ENCODE measurements around the gene BCAT1. TPM values are rescaled to one million over a fixed set of nuclear protein-coding genes. Genes with fewer than 3 reads are reported as not detected.

Gene BCAT1
- total and polyA plus RNA-seq, 2 experiments from 2014 or later = 53.6 to 181 TPM

DNA sequence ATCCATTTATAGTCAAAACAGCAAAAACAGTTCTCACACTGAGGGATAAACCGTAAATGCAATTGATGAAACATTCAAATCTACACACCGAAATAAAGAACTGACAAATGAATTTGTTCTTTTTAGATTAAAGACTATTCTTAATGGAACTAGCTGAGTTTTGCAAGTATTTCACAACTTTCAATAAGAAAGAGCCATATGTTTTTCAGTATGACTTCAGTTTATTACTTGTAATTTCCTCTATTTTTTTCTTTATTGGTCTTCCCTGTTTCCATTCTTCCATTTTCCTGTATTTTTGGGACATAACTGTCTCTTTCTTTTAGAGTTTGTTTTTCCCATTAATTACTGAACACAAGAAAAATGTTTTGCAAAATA, 4.3 kb downstream of the BCAT1 start:
- Histone ChIP-seq H4K20me1 (replicated peaks; ENCODE audit: insufficient read depth) (no peaks in the 10 kb centered on the region), H3K9me2 (ENCODE audit: insufficient read depth) (no peaks in the 10 kb centered on the region), H3F3A (replicated peaks; ENCODE audit: low read depth) (0 out of 2 replicates have a peak, but pooled peaks cover 6% of the 10 kb centered on the region), H3K4me1 (ENCODE audit: insufficient read depth) (peaks cover 53% of the 10 kb centered on the region), H3K27me3 (ENCODE audit: insufficient read depth) (no peaks in the 10 kb centered on the region), H3K79me2 (replicated peaks; ENCODE audit: insufficient read depth) (peaks cover 78% of the 10 kb centered on the region), H3K4me3 (no peak overlapping the region), H3K36me3 (ENCODE audit: insufficient read depth) (peaks cover 5% of the 10 kb centered on the region; the same call in 1 of the 2 replicates), H3K27ac (ENCODE audit: low read depth) (no peak overlapping the region), H3K4me2 (peak overlapping the region; percentile 71; the same call in 1 of the 2 replicates), H2AFZ (no peak overlapping the region)
- Mint-ChIP-seq H3K9me3 (no peaks in the 10 kb centered on the region; the same call in 2 of the 3 replicates), H3K4me3 (peak overlapping the region; percentile 95), H3K27ac (0 out of 2 replicates have a peak overlapping the region, but pooled peaks have one; percentile 51), H3K4me1 (peaks cover 65% of the 10 kb centered on the region), H3K27me3 (ENCODE audit: insufficient read depth, low read depth, poor library complexity) (peaks cover 12% of the 10 kb centered on the region), H3K36me3 (ENCODE audit: low read depth) (peaks cover 62% of the 10 kb centered on the region)
- ATAC-seq (no peak), DNase-seq (ENCODE audit: low spot score) (no peak)
- TF ChIP-seq EZH2phosphoT487 (IDR thresholded peaks at IDR 0.05; ENCODE audit: unreplicated experiment) = no peak
- TF ChIP-seq ZNF114 (CRISPR knock-in tag; IDR thresholded peaks at IDR 0.05) = no peak
- TF ChIP-seq JUNB (IDR thresholded peaks at IDR 0.05; ENCODE audit: unreplicated experiment) = no peak
- no peak for TF ChIP-seq ZNF331 (CRISPR knock-in tag; IDR thresholded peaks at IDR 0.05; ENCODE audit: low read depth)
- TF ChIP-seq CREB1 (CRISPR knock-in tag; IDR thresholded peaks at IDR 0.05; ENCODE audit: low read depth) = no peak
- no peak for TF ChIP-seq POLR2AphosphoS5 (IDR thresholded peaks at IDR 0.05; ENCODE audit: low read depth)

- peaks cover 63% of the 10 kb centered on the region for H3K36me3 Mint-ChIP-seq (ENCODE audit: low read depth)
- H3K4me3 ChIP-seq = no peak overlapping the region
- no peaks in the 10 kb centered on the region for H3K9me2 ChIP-seq (ENCODE audit: insufficient read depth)
- H3K4me2 ChIP-seq = peak overlapping the region; percentile 71; the same call in 1 of the 2 replicates
- peak overlapping the region; percentile 32 for H3K27ac Mint-ChIP-seq
- H3K9me3 Mint-ChIP-seq = no peaks in the 10 kb centered on the region; the same call in 2 of the 3 replicates
- peaks cover 11% of the 10 kb centered on the region for H3K27me3 Mint-ChIP-seq (ENCODE audit: insufficient read depth, low read depth, poor library complexity)
- H3K27me3 ChIP-seq (ENCODE audit: insufficient read depth) = no peaks in the 10 kb centered on the region
- no peak overlapping the region for H3K27ac ChIP-seq (ENCODE audit: low read depth)
- no peaks in the 10 kb centered on the region for H4K20me1 ChIP-seq (replicated peaks; ENCODE audit: insufficient read depth)
- peak; percentile 43 for DNase-seq (ENCODE audit: low spot score)
- H2AFZ ChIP-seq = no peak overlapping the region
- peaks cover 53% of the 10 kb centered on the region for H3K4me1 ChIP-seq (ENCODE audit: insufficient read depth)
- H3K4me3 Mint-ChIP-seq = peak overlapping the region; percentile 47
- peaks cover 84% of the 10 kb centered on the region for H3K79me2 ChIP-seq (replicated peaks; ENCODE audit: insufficient read depth)
- peaks cover 5% of the 10 kb centered on the region; the same call in 1 of the 2 replicates for H3K36me3 ChIP-seq (ENCODE audit: insufficient read depth)
- peaks cover 61% of the 10 kb centered on the region for H3K4me1 Mint-ChIP-seq
- 0 out of 2 replicates have a peak, but pooled peaks cover 6% of the 10 kb centered on the region for H3F3A ChIP-seq (replicated peaks; ENCODE audit: low read depth)
- no peak for ATAC-seq
- no peak for TF ChIP-seq JUNB (IDR thresholded peaks at IDR 0.05; ENCODE audit: unreplicated experiment)
- TF ChIP-seq NANOG (IDR thresholded peaks at IDR 0.05; ENCODE audit: borderline replicate concordance) = no peak
- TF ChIP-seq CTCF (conservative IDR thresholded peaks at IDR 0.05; ENCODE audit: low read depth in 2 of 2) = no peak
- TF ChIP-seq ZNF114 (CRISPR knock-in tag; IDR thresholded peaks at IDR 0.05) = no peak
- no peak for TF ChIP-seq EZH2 (IDR thresholded peaks at IDR 0.05; ENCODE audit: low read depth, unreplicated experiment)
- TF ChIP-seq, protein P1, sequence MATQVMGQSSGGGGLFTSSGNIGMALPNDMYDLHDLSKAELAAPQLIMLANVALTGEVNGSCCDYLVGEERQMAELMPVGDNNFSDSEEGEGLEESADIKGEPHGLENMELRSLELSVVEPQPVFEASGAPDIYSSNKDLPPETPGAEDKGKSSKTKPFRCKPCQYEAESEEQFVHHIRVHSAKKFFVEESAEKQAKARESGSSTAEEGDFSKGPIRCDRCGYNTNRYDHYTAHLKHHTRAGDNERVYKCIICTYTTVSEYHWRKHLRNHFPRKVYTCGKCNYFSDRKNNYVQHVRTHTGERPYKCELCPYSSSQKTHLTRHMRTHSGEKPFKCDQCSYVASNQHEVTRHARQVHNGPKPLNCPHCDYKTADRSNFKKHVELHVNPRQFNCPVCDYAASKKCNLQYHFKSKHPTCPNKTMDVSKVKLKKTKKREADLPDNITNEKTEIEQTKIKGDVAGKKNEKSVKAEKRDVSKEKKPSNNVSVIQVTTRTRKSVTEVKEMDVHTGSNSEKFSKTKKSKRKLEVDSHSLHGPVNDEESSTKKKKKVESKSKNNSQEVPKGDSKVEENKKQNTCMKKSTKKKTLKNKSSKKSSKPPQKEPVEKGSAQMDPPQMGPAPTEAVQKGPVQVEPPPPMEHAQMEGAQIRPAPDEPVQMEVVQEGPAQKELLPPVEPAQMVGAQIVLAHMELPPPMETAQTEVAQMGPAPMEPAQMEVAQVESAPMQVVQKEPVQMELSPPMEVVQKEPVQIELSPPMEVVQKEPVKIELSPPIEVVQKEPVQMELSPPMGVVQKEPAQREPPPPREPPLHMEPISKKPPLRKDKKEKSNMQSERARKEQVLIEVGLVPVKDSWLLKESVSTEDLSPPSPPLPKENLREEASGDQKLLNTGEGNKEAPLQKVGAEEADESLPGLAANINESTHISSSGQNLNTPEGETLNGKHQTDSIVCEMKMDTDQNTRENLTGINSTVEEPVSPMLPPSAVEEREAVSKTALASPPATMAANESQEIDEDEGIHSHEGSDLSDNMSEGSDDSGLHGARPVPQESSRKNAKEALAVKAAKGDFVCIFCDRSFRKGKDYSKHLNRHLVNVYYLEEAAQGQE (IDR thresholded peaks at IDR 0.05; ENCODE audit: unreplicated experiment) = no peak
- TF ChIP-seq EZH2phosphoT487 (IDR thresholded peaks at IDR 0.05; ENCODE audit: unreplicated experiment) = no peak
- TF ChIP-seq ZNF331 (CRISPR knock-in tag; IDR thresholded peaks at IDR 0.05; ENCODE audit: low read depth) = no peak
Observed at GRCh38 chr12:24943947-24944600, 4.8 kb downstream of the BCAT1 start.
